ENCODE measurements around the gene OR5D18. TPM values are rescaled to one million over a fixed set of nuclear protein-coding genes. Genes with fewer than 3 reads are reported as not detected.

Gene OR5D18
- total and polyA plus RNA-seq, 10 of the 15 experiments (the other 5 are each of a cell fraction or from before 2014, with no cell fraction given) = not detected

GRCh38 chr11:55826919-55827318 lies 7.5 kb downstream of the OR5D18 start, which contains the start of gene OR5L2 (continued):
- TF ChIP-seq, protein P1, sequence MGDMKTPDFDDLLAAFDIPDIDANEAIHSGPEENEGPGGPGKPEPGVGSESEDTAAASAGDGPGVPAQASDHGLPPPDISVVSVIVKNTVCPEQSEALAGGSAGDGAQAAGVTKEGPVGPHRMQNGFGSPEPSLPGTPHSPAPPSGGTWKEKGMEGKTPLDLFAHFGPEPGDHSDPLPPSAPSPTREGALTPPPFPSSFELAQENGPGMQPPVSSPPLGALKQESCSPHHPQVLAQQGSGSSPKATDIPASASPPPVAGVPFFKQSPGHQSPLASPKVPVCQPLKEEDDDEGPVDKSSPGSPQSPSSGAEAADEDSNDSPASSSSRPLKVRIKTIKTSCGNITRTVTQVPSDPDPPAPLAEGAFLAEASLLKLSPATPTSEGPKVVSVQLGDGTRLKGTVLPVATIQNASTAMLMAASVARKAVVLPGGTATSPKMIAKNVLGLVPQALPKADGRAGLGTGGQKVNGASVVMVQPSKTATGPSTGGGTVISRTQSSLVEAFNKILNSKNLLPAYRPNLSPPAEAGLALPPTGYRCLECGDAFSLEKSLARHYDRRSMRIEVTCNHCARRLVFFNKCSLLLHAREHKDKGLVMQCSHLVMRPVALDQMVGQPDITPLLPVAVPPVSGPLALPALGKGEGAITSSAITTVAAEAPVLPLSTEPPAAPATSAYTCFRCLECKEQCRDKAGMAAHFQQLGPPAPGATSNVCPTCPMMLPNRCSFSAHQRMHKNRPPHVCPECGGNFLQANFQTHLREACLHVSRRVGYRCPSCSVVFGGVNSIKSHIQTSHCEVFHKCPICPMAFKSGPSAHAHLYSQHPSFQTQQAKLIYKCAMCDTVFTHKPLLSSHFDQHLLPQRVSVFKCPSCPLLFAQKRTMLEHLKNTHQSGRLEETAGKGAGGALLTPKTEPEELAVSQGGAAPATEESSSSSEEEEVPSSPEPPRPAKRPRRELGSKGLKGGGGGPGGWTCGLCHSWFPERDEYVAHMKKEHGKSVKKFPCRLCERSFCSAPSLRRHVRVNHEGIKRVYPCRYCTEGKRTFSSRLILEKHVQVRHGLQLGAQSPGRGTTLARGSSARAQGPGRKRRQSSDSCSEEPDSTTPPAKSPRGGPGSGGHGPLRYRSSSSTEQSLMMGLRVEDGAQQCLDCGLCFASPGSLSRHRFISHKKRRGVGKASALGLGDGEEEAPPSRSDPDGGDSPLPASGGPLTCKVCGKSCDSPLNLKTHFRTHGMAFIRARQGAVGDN (IDR thresholded peaks at IDR 0.05) = no peak

DNA sequence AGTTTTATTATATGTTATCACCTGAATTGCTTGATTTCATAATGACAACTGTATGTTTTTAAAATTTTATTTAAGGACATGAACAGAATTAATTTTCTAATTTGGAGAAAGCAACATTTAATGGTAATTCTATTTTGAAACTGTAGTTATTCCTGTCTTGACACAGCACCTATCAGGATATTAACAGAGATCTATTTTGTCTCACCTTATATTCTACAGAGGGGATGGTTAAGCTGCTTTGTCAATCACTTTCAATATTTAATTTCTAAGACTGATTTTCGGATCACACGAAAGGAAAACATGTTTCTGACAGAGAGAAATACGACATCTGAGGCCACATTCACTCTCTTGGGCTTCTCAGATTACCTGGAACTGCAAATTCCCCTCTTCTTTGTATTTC lies 19.0 kb downstream of the OR5D18 start, which contains the start of gene OR5D16:
OR5D16 (plus strand) TSS at position 301 of the 400 bp plus-strand sequence; CDS start at position 301, 0 bp downstream.
- ChIA-PET CTCF (no interaction called here), RAD21 (ENCODE audit: unreplicated experiment) (no interaction called here), SMC1A (ENCODE audit: uncharacterized antibody, unreplicated experiment) (no interaction called here), POLR2A (no interaction called here)
- Histone ChIP-seq H3K36me3 (ENCODE audit: control insufficient read depth in 2 of 2, insufficient read depth in 2 of 2, low read length in 1 of 2) (no peaks in the 10 kb centered on the region), H3K4me3 (no peak within 1 kb of the TSS), H2AFZ (ENCODE audit: control insufficient read depth, low read depth, low read length) (no peak within 1 kb of the TSS), H3K27ac (ENCODE audit: control insufficient read depth, insufficient read depth) (no peak within 1 kb of the TSS), H3K4me1 (ENCODE audit: control insufficient read depth, insufficient read depth, low read length) (no peaks in the 10 kb centered on the region), H3K9ac (ENCODE audit: control insufficient read depth, insufficient read depth, low read length) (no peak within 1 kb of the TSS), H3K9me3 (replicated peaks; ENCODE audit: control insufficient read depth, insufficient read depth, low read length) (no peaks in the 10 kb centered on the region), H3K27me3 (replicated peaks in 1 of 2; ENCODE audit: control insufficient read depth in 2 of 2, insufficient read depth in 2 of 2, low read length in 1 of 2) (no peaks in the 10 kb centered on the region), H4K20me1 (ENCODE audit: control insufficient read depth, insufficient read depth) (no peaks in the 10 kb centered on the region), H3K4me2 (ENCODE audit: control insufficient read depth, insufficient read depth) (no peak within 1 kb of the TSS), H3K79me2 (ENCODE audit: control insufficient read depth, insufficient read depth, low read length) (no peaks in the 10 kb centered on the region)
- no peak for ATAC-seq
- DNase-seq (ENCODE audit: low read depth, low spot score) = no peak
- WGBS (ENCODE audit: insufficient coverage, insufficient replicate concordance, low lambda C conversion rate, missing lambda C conversion rate) = 2% methylated on average over 3 of the region's 3 CpGs
- BruUV-seq (replicated peaks) = no TSS peak
- in situ Hi-C loops (cut with MboI) (no loop called here), intact Hi-C loops (cut with micrococcal nuclease; ENCODE audit: unreplicated experiment) (no loop called here)
- no peak for FAIRE-seq
- no peak for TF ChIP-seq NFYB (IDR thresholded peaks at IDR 0.05; ENCODE audit: insufficient read depth, low read depth, low read length)
- TF ChIP-seq BHLHE40 (IDR thresholded peaks at IDR 0.05; ENCODE audit: borderline replicate concordance in 1 of 2, low read depth in 2 of 2, low read length in 1 of 2) = no peak
- TF ChIP-seq HCFC1 (IDR thresholded peaks at IDR 0.05; ENCODE audit: low read length) = no peak
- no peak for TF ChIP-seq HDGF (IDR thresholded peaks at IDR 0.05)
- no peak for TF ChIP-seq MLLT1 (IDR thresholded peaks at IDR 0.05)
- no peak for TF ChIP-seq CREM (IDR thresholded peaks at IDR 0.05; ENCODE audit: low read depth)
- TF ChIP-seq STAT1 (conservative IDR thresholded peaks at IDR 0.05) = no peak
- no peak for TF ChIP-seq NBN (IDR thresholded peaks at IDR 0.05)
- TF ChIP-seq TCF3 (IDR thresholded peaks at IDR 0.05; ENCODE audit: borderline replicate concordance, insufficient read depth, low read depth, low read length) = no peak
- TF ChIP-seq, protein P2, sequence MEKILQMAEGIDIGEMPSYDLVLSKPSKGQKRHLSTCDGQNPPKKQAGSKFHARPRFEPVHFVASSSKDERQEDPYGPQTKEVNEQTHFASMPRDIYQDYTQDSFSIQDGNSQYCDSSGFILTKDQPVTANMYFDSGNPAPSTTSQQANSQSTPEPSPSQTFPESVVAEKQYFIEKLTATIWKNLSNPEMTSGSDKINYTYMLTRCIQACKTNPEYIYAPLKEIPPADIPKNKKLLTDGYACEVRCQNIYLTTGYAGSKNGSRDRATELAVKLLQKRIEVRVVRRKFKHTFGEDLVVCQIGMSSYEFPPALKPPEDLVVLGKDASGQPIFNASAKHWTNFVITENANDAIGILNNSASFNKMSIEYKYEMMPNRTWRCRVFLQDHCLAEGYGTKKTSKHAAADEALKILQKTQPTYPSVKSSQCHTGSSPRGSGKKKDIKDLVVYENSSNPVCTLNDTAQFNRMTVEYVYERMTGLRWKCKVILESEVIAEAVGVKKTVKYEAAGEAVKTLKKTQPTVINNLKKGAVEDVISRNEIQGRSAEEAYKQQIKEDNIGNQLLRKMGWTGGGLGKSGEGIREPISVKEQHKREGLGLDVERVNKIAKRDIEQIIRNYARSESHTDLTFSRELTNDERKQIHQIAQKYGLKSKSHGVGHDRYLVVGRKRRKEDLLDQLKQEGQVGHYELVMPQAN (conservative IDR thresholded peaks at IDR 0.05) = no peak
- no peak for TF ChIP-seq USF1 (IDR thresholded peaks at IDR 0.05; ENCODE audit: borderline replicate concordance, extremely low read length, insufficient read depth, low read depth, low read length)
- TF ChIP-seq IRF5 (IDR thresholded peaks at IDR 0.05; ENCODE audit: borderline replicate concordance) = no peak
- no peak for TF ChIP-seq CHD1 (IDR thresholded peaks at IDR 0.05; ENCODE audit: low read depth, low read length)
